ENCODE measurements around the gene HTR4. TPM values are rescaled to one million over a fixed set of nuclear protein-coding genes. Genes with fewer than 3 reads are reported as not detected.

The HTR4 gene
- total RNA-seq, 1 donor from 2014 or later = not detected

GRCh38 chr5:148443998-148444397 is 210.3 kb downstream of the HTR4 start:
- no peak for DNase-seq (ENCODE audit: low spot score)
- no peaks in the 10 kb centered on the region for H3K27me3 Mint-ChIP-seq (ENCODE audit: low read depth)
- peak; percentile 91 for TF ChIP-seq CTCF (IDR thresholded peaks at IDR 0.05)
- no peak overlapping the region for H3K4me3 Mint-ChIP-seq (ENCODE audit: unreplicated experiment)
- H3K27ac Mint-ChIP-seq (ENCODE audit: unreplicated experiment) = no peak overlapping the region
- no peaks in the 10 kb centered on the region for H3K9me3 Mint-ChIP-seq (ENCODE audit: low read depth)
- peaks cover 12% of the 10 kb centered on the region for H3K36me3 Mint-ChIP-seq (ENCODE audit: low read depth)
- peaks cover 2% of the 10 kb centered on the region for H3K4me1 Mint-ChIP-seq (ENCODE audit: low read depth)

GRCh38 chr5:148443241-148443640 is 211.1 kb downstream of the HTR4 start:
- Mint-ChIP-seq H3K9me3 (ENCODE audit: low read depth) (no peaks in the 10 kb centered on the region), H3K4me1 (ENCODE audit: low read depth) (peaks cover 2% of the 10 kb centered on the region), H3K36me3 (ENCODE audit: low read depth) (peaks cover 16% of the 10 kb centered on the region), H3K27me3 (ENCODE audit: low read depth) (no peaks in the 10 kb centered on the region), H3K27ac (ENCODE audit: unreplicated experiment) (no peak overlapping the region), H3K4me3 (ENCODE audit: unreplicated experiment) (no peak overlapping the region)
- no peak for TF ChIP-seq CTCF (IDR thresholded peaks at IDR 0.05)
- DNase-seq (ENCODE audit: low spot score) = no peak

GRCh38 chr5:148438933-148439332 is 215.4 kb downstream of the HTR4 start:
- H3K9me3 Mint-ChIP-seq (ENCODE audit: low read depth) = no peaks in the 10 kb centered on the region
- no peak for TF ChIP-seq CTCF (IDR thresholded peaks at IDR 0.05)
- no peak for DNase-seq (ENCODE audit: low spot score)
- H3K4me1 Mint-ChIP-seq (ENCODE audit: low read depth) = peaks cover under 1% of the 10 kb centered on the region
- H3K27me3 Mint-ChIP-seq (ENCODE audit: low read depth) = no peaks in the 10 kb centered on the region
- no peak overlapping the region for H3K4me3 Mint-ChIP-seq (ENCODE audit: unreplicated experiment)
- peaks cover 21% of the 10 kb centered on the region for H3K36me3 Mint-ChIP-seq (ENCODE audit: low read depth)
- H3K27ac Mint-ChIP-seq (ENCODE audit: unreplicated experiment) = no peak overlapping the region

- Mint-ChIP-seq H3K4me3 (ENCODE audit: unreplicated experiment) (no peak overlapping the region), H3K27ac (ENCODE audit: unreplicated experiment) (no peak overlapping the region), H3K9me3 (ENCODE audit: low read depth) (no peaks in the 10 kb centered on the region), H3K27me3 (ENCODE audit: low read depth) (no peaks in the 10 kb centered on the region), H3K4me1 (ENCODE audit: low read depth) (no peaks in the 10 kb centered on the region), H3K36me3 (ENCODE audit: low read depth) (peaks cover 30% of the 10 kb centered on the region)
- TF ChIP-seq CTCF (IDR thresholded peaks at IDR 0.05) = no peak
- no peak for DNase-seq (ENCODE audit: low spot score)
Observed at GRCh38 chr5:148437249-148437648, 217.1 kb downstream of the HTR4 start.

GRCh38 chr5:148436029-148436428 is 218.3 kb downstream of the HTR4 start:
- no peak for TF ChIP-seq CTCF (IDR thresholded peaks at IDR 0.05)
- Mint-ChIP-seq H3K27ac (ENCODE audit: unreplicated experiment) (no peak overlapping the region), H3K4me1 (ENCODE audit: low read depth) (no peaks in the 10 kb centered on the region), H3K4me3 (ENCODE audit: unreplicated experiment) (no peak overlapping the region), H3K27me3 (ENCODE audit: low read depth) (no peaks in the 10 kb centered on the region), H3K36me3 (ENCODE audit: low read depth) (peaks cover 28% of the 10 kb centered on the region), H3K9me3 (ENCODE audit: low read depth) (no peaks in the 10 kb centered on the region)
- no peak for DNase-seq (ENCODE audit: low spot score)

All from chondrocyte (in vitro differentiated cells).